ENCODE data around the gene STOM. TPM values are rescaled to one million over a fixed set of nuclear protein-coding genes. Genes with fewer than 3 reads are reported as not detected.

STOM gene
- total and polyA plus RNA-seq, 10 of the 15 experiments (the other 5 are each of a cell fraction or from before 2014, with no cell fraction given): 6.7 to 47.4 (median 39.8) TPM

- no peak overlapping the region for H3K4me3 ChIP-seq
- H3K79me2 ChIP-seq (ENCODE audit: control insufficient read depth, insufficient read depth, low read length): no peaks in the 10 kb centered on the region
- H3K27me3 ChIP-seq (replicated peaks in 1 of 2; ENCODE audit: control insufficient read depth in 2 of 2, insufficient read depth in 2 of 2, low read length in 1 of 2): no peaks in the 10 kb centered on the region
- ChIA-PET POLR2A (interaction anchor here (0.7 to 1.1 kb wide), 3 partner anchors 9 to 112 kb away, joined by 3 to 6 read pairs (median 4); no protein-coding TSS in a partner anchor), CTCF (interaction anchor here (0.6 to 8.3 kb wide), 6 partner anchors 9 to 60 kb away, joined by 3 to 173 read pairs (median 4); no protein-coding TSS in a partner anchor), SMC1A (ENCODE audit: uncharacterized antibody, unreplicated experiment) (interaction anchor here (0.7 to 8.1 kb wide), 4 partner anchors 13 to 60 kb away, joined by 3 to 83 read pairs (median 4); no protein-coding TSS in a partner anchor), RAD21 (ENCODE audit: unreplicated experiment) (interaction anchor here (1.0 to 1.2 kb wide), 2 partner anchors 38 to 163 kb away, joined by 3 read pairs; no protein-coding TSS in a partner anchor)
- no peak overlapping the region for H3K4me2 ChIP-seq (ENCODE audit: control insufficient read depth, insufficient read depth)
- H3K27ac ChIP-seq (ENCODE audit: control insufficient read depth, insufficient read depth): no peak overlapping the region
- H4K20me1 ChIP-seq (ENCODE audit: control insufficient read depth, insufficient read depth): no peaks in the 10 kb centered on the region
- ATAC-seq: no peak
- H3K9ac ChIP-seq (ENCODE audit: control insufficient read depth, insufficient read depth, low read length): no peak overlapping the region
- H3K9me3 ChIP-seq (replicated peaks; ENCODE audit: control insufficient read depth, insufficient read depth, low read length): no peaks in the 10 kb centered on the region
- no peak for TF ChIP-seq NKRF (conservative IDR thresholded peaks at IDR 0.05)
- no peak for DNase-seq (ENCODE audit: low read depth, low spot score)
- FAIRE-seq: no peak
- no peak overlapping the region for H2AFZ ChIP-seq (ENCODE audit: control insufficient read depth, low read depth, low read length)
- in situ Hi-C loops (cut with MboI): no loop called here
- no peaks in the 10 kb centered on the region for H3K4me1 ChIP-seq (ENCODE audit: control insufficient read depth, insufficient read depth, low read length)
- intact Hi-C loops (cut with micrococcal nuclease; ENCODE audit: unreplicated experiment): no loop called here
- BruUV-seq (replicated peaks): no TSS peak
- no peaks in the 10 kb centered on the region for H3K36me3 ChIP-seq (ENCODE audit: control insufficient read depth in 2 of 2, insufficient read depth in 2 of 2, low read length in 1 of 2)
Measured at GRCh38 chr9:121380846-121381245, 10.8 kb upstream of the STOM start.

GRCh38 chr9:121376214-121376830 is 6.3 kb upstream of the STOM start:
- Histone ChIP-seq H2AFZ (ENCODE audit: control insufficient read depth, low read depth, low read length) (no peak overlapping the region), H3K9ac (ENCODE audit: control insufficient read depth, insufficient read depth, low read length) (no peak overlapping the region), H3K36me3 (ENCODE audit: control insufficient read depth in 2 of 2, insufficient read depth in 2 of 2, low read length in 1 of 2) (no peaks in the 10 kb centered on the region), H3K27ac (ENCODE audit: control insufficient read depth, insufficient read depth) (no peak overlapping the region), H3K4me1 (ENCODE audit: control insufficient read depth, insufficient read depth, low read length) (no peaks in the 10 kb centered on the region), H4K20me1 (ENCODE audit: control insufficient read depth, insufficient read depth) (no peaks in the 10 kb centered on the region), H3K4me3 (no peak overlapping the region), H3K9me3 (replicated peaks; ENCODE audit: control insufficient read depth, insufficient read depth, low read length) (no peaks in the 10 kb centered on the region), H3K27me3 (replicated peaks in 1 of 2; ENCODE audit: control insufficient read depth in 2 of 2, insufficient read depth in 2 of 2, low read length in 1 of 2) (no peaks in the 10 kb centered on the region; a peak in 1 of 4 replicates), H3K4me2 (ENCODE audit: control insufficient read depth, insufficient read depth) (no peak overlapping the region), H3K79me2 (ENCODE audit: control insufficient read depth, insufficient read depth, low read length) (no peaks in the 10 kb centered on the region)
- FAIRE-seq: no peak
- RAD21 ChIA-PET (ENCODE audit: unreplicated experiment): interaction anchor here (0.5 to 2.8 kb wide), 7 partner anchors 10 to 620 kb away, joined by 3 to 37 read pairs (median 4); no protein-coding TSS in a partner anchor
- DNase-seq (ENCODE audit: low read depth, low spot score): no peak
- in situ Hi-C loops (cut with MboI) (no loop called here), intact Hi-C loops (cut with micrococcal nuclease; ENCODE audit: unreplicated experiment) (loop anchor here (1.0 to 5.0 kb wide), 2 partner anchors 56 to 164 kb away; no protein-coding TSS in a partner anchor)
- CTCF ChIA-PET: interaction anchor here (0.5 to 8.3 kb wide), 16 partner anchors 9 to 200 kb away, joined by 3 to 173 read pairs (median 4); no protein-coding TSS in a partner anchor
- ATAC-seq: no peak
- TF ChIP-seq CBX5 (IDR thresholded peaks at IDR 0.05; ENCODE audit: low read depth): no peak
- TF ChIP-seq RAD21 (IDR thresholded peaks at IDR 0.05; ENCODE audit: insufficient read depth, low read depth, low read length): peak; percentile 37; the same call in 1 of the 2 replicates
- TF ChIP-seq SMC3 (IDR thresholded peaks at IDR 0.05; ENCODE audit: borderline replicate concordance, low read length): peak; percentile 66; the same call in 1 of the 2 replicates
- TF ChIP-seq CTCF (IDR thresholded peaks at IDR 0.05 in 2 of 3, conservative IDR thresholded peaks at IDR 0.05 in 1 of 3; ENCODE audit: control insufficient read depth in 2 of 3, extremely low read depth in 1 of 3, insufficient read depth in 1 of 3, low read depth in 3 of 3, low read length in 3 of 3): peak in 1 of 3 experiments; percentile 9; a peak in 2 of 6 replicates
- POLR2A ChIA-PET: interaction anchor here (0.6 to 0.7 kb wide), 2 partner anchors 9 to 161 kb away, joined by 3 read pairs; no protein-coding TSS in a partner anchor
- no TSS peak for BruUV-seq (replicated peaks)
- 50% methylated on average over 4 of the region's 4 CpGs for WGBS (ENCODE audit: insufficient coverage, insufficient replicate concordance, low lambda C conversion rate, missing lambda C conversion rate)
- SMC1A ChIA-PET (ENCODE audit: uncharacterized antibody, unreplicated experiment): interaction anchor here (0.7 to 8.1 kb wide), 15 partner anchors 10 to 1391 kb away, joined by 3 to 83 read pairs (median 4); no protein-coding TSS in a partner anchor

Data from GM12878 (cell line).